Thyroid gland (tissue), 4 donors: ENCODE results near the gene INTS7.

ENCODE experiments used
- CTCF ChIP-seq, 6 experiments: fragments of 200-600 bp in 3 of 6; fragments of 450-650 bp in 3 of 6; sonication (generic) in 3 of 6; IDR thresholded peaks; one replicate each; pipeline ENCODE4 v1.5.1; 2016 to 2019; ENCODE audit warnings: antibody characterized with exemption in 6 of 6, mild to moderate bottlenecking in 2 of 6, inconsistent platforms in 1 of 6, moderate library complexity in 1 of 6
- POLR2A ChIP-seq, 2 donors: fragments of 450-650 bp; IDR thresholded peaks; one replicate each; pipeline ENCODE4 v1.6.1; 2017; ENCODE audit warnings: antibody characterized with exemption in 2 of 2, mild to moderate bottlenecking in 2 of 2, moderate library complexity in 1 of 2

GRCh38 chr1:211928290-211928801 is 107.0 kb downstream of the INTS7 start:
- no peak for TF ChIP-seq CTCF (IDR thresholded peaks at IDR 0.05)
- no peak for TF ChIP-seq POLR2A (IDR thresholded peaks at IDR 0.05)
